ENCODE measurements around the gene COL23A1. TPM values are rescaled to one million over a fixed set of nuclear protein-coding genes. Genes with fewer than 3 reads are reported as not detected.

Gene COL23A1
- total RNA-seq, 1 experiment from 2014 or later: not detected

DNA sequence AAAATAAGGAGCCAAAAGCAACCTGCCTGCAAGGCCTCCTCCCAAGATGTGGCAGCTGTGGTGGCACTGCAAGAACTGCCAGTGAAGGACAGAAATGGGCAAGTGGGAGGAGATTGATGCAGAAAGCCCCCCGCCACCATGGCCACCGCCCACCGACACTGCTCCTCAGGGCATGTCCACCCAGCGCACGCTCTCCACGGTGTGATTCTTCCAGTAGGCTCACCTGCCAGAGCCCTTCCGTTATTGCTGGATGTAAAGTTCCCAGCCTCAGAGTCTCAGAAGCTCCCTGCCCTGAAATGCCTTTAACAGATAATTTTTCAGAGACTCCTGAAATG lies 202.4 kb downstream of the COL23A1 start:
- Mint-ChIP-seq H3K27ac (ENCODE audit: unreplicated experiment) (no peak overlapping the region), H3K27me3 (ENCODE audit: unreplicated experiment) (peaks cover 83% of the 10 kb centered on the region), H3K36me3 (ENCODE audit: insufficient read depth, unreplicated experiment) (no peaks in the 10 kb centered on the region), H3K9me3 (ENCODE audit: low read depth, unreplicated experiment) (no peaks in the 10 kb centered on the region), H3K4me3 (ENCODE audit: low read depth, unreplicated experiment) (no peak overlapping the region), H3K4me1 (ENCODE audit: low read depth, unreplicated experiment) (no peaks in the 10 kb centered on the region)
- CTCF ChIA-PET: no interaction called here
- no peak for DNase-seq
- intact Hi-C loops (cut with micrococcal nuclease; ENCODE audit: unreplicated experiment): no loop called here
- no TSS peak for BruUV-seq (replicated peaks)
- TF ChIP-seq, protein P1, sequence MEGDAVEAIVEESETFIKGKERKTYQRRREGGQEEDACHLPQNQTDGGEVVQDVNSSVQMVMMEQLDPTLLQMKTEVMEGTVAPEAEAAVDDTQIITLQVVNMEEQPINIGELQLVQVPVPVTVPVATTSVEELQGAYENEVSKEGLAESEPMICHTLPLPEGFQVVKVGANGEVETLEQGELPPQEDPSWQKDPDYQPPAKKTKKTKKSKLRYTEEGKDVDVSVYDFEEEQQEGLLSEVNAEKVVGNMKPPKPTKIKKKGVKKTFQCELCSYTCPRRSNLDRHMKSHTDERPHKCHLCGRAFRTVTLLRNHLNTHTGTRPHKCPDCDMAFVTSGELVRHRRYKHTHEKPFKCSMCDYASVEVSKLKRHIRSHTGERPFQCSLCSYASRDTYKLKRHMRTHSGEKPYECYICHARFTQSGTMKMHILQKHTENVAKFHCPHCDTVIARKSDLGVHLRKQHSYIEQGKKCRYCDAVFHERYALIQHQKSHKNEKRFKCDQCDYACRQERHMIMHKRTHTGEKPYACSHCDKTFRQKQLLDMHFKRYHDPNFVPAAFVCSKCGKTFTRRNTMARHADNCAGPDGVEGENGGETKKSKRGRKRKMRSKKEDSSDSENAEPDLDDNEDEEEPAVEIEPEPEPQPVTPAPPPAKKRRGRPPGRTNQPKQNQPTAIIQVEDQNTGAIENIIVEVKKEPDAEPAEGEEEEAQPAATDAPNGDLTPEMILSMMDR (IDR thresholded peaks at IDR 0.05; ENCODE audit: unreplicated experiment): no peak

DNA sequence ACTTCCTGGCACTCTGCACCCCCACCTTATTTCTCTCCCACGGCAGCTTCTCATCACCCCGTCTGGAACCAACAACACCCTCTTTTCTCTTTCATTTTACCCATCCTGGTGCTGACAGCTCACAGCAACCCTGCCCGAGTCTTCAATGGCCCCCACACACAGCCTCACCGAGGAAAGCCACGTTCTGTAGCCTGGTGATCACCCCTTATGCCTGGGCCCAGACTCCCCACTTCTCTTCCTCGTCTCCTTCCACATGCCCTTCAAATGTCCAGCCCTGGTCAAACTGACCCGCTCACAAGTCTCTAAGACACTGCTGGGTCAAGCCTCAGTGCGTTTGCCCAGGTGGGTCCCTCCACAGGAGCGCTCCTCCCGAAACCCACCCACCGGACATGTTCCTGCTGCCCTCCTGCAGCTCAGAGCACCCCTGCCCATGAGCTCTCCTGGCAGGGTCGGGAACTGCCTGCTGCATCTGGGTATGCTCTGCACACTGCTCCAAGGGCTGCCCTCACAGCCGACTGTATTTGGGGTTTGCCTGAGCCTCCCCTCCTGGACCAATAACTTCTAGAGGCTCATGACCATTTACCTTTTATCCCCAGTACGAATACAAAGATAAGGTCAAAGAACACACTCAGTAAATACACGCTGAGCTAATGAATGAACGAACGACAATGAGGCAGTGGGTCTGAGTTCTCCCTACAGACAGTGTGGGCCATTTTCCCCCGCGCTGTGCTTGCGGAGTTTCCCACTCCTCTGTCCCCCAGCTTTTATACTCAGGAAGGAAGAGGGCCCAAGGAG lies 202.9 kb downstream of the COL23A1 start:
- CTCF ChIA-PET: interaction anchor here (0.6 kb wide), 1 partner anchor 636 kb away, joined by 3 read pairs; no protein-coding TSS in a partner anchor
- Mint-ChIP-seq H3K4me1 (ENCODE audit: low read depth, unreplicated experiment) (no peaks in the 10 kb centered on the region), H3K4me3 (ENCODE audit: low read depth, unreplicated experiment) (no peak overlapping the region), H3K36me3 (ENCODE audit: insufficient read depth, unreplicated experiment) (no peaks in the 10 kb centered on the region), H3K27ac (ENCODE audit: unreplicated experiment) (no peak overlapping the region), H3K27me3 (ENCODE audit: unreplicated experiment) (peaks cover 83% of the 10 kb centered on the region), H3K9me3 (ENCODE audit: low read depth, unreplicated experiment) (no peaks in the 10 kb centered on the region)
- intact Hi-C loops (cut with micrococcal nuclease; ENCODE audit: unreplicated experiment): no loop called here
- no peak for DNase-seq
- TF ChIP-seq, protein P1 (IDR thresholded peaks at IDR 0.05; ENCODE audit: unreplicated experiment): no peak
- no TSS peak for BruUV-seq (replicated peaks)

DNA sequence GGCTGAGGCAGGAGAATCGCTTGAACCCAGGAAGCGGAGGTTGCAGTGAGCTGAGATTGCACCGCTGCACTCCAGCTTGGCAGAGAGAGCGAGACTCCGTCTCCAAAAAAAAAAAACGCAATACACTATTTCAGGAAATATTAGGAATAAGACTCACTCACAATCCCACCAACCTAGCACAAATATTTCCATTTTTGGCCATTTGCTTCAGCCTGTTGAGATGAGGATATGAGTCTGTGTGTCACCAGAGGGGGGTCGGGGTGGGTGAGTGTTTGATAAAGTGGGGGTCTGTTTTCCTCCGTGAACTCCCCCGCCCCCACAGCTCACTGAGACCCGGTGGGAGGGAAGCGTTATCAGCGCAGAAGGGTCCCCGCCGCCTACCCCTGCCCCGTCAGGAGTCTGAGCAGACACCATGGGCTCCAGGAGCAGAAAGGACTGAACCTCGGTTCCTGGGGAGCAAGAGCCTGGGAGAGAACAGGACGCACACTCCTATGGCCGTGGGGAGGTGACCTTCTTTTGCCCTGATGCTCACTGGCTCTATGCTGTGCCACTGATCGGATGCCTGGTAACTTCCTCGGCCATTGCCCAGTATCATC lies 203.8 kb downstream of the COL23A1 start:
- TF ChIP-seq, protein P1 (IDR thresholded peaks at IDR 0.05; ENCODE audit: unreplicated experiment): no peak
- H3K36me3 Mint-ChIP-seq (ENCODE audit: insufficient read depth, unreplicated experiment): no peaks in the 10 kb centered on the region
- H3K27ac Mint-ChIP-seq (ENCODE audit: unreplicated experiment): no peak overlapping the region
- no peak for DNase-seq
- no peaks in the 10 kb centered on the region for H3K4me1 Mint-ChIP-seq (ENCODE audit: low read depth, unreplicated experiment)
- BruUV-seq (replicated peaks): no TSS peak
- CTCF ChIA-PET: interaction anchor here (0.6 kb wide), 1 partner anchor 636 kb away, joined by 3 read pairs; no protein-coding TSS in a partner anchor
- no peaks in the 10 kb centered on the region for H3K9me3 Mint-ChIP-seq (ENCODE audit: low read depth, unreplicated experiment)
- H3K4me3 Mint-ChIP-seq (ENCODE audit: low read depth, unreplicated experiment): no peak overlapping the region
- peaks cover 87% of the 10 kb centered on the region for H3K27me3 Mint-ChIP-seq (ENCODE audit: unreplicated experiment)
- intact Hi-C loops (cut with micrococcal nuclease; ENCODE audit: unreplicated experiment): no loop called here

DNA sequence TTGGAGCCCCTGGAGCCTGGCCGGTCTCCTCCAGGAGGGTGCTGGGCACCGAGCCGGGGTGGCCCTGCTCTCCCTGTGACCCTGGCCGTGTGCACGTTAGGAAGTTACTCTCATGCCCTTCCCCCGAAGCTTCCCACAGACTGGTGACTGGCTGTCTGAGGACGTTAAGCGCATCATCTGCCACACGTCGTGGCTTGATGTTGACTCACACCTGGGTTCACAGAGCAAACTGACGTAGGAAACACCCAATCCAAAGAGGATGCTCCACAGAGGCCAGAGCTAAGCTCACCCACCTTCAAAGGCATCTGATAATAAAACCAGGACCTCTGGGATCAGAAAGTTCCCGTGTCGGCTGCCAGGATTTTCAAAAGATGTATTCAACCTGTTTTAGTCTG lies 204.7 kb downstream of the COL23A1 start:
- intact Hi-C loops (cut with micrococcal nuclease; ENCODE audit: unreplicated experiment): no loop called here
- Mint-ChIP-seq H3K9me3 (ENCODE audit: low read depth, unreplicated experiment) (peaks cover under 1% of the 10 kb centered on the region), H3K36me3 (ENCODE audit: insufficient read depth, unreplicated experiment) (no peaks in the 10 kb centered on the region), H3K27ac (ENCODE audit: unreplicated experiment) (no peak overlapping the region), H3K27me3 (ENCODE audit: unreplicated experiment) (peaks cover 90% of the 10 kb centered on the region), H3K4me1 (ENCODE audit: low read depth, unreplicated experiment) (no peaks in the 10 kb centered on the region), H3K4me3 (ENCODE audit: low read depth, unreplicated experiment) (no peak overlapping the region)
- BruUV-seq (replicated peaks): no TSS peak
- DNase-seq: no peak
- TF ChIP-seq, protein P1 (IDR thresholded peaks at IDR 0.05; ENCODE audit: unreplicated experiment): no peak
- CTCF ChIA-PET: no interaction called here
